Raji (cell line): ENCODE data around the gene KLHL22.

Source experiments
- POLR2A ChIP-seq: IDR thresholded peaks from 2 replicates; pipeline ENCODE4 v1.6.1; 2011; ENCODE audit warnings: low read depth, low read length, control low read depth; ENCODE audit not compliant: insufficient read depth

KLHL22 gene

GRCh38 chr22:20435436-20436306, 59.9 kb downstream of the KLHL22 start:
- TF ChIP-seq POLR2A: no peak

GRCh38 chr22:20434773-20435172, 60.8 kb downstream of the KLHL22 start:
- TF ChIP-seq POLR2A: no peak

- TF ChIP-seq POLR2A: no peak
These were observed 61.3 kb downstream of the KLHL22 start for GRCh38 chr22:20434264-20434751.

- TF ChIP-seq POLR2A: no peak
These were observed 61.8 kb downstream of the KLHL22 start for GRCh38 chr22:20433686-20434241.

GRCh38 chr22:20433191-20433590, 62.4 kb downstream of the KLHL22 start:
- no peak for TF ChIP-seq POLR2A

GRCh38 chr22:20432244-20432686, 63.3 kb downstream of the KLHL22 start:
- no peak for TF ChIP-seq POLR2A

GRCh38 chr22:20431511-20432192, 63.9 kb downstream of the KLHL22 start:
- TF ChIP-seq POLR2A: no peak

- TF ChIP-seq POLR2A: no peak
These were observed 64.7 kb downstream of the KLHL22 start for GRCh38 chr22:20430720-20431510.

- no peak for TF ChIP-seq POLR2A
These were observed 65.4 kb downstream of the KLHL22 start for GRCh38 chr22:20430101-20430719.

- TF ChIP-seq POLR2A: no peak
These were observed 66.1 kb downstream of the KLHL22 start for GRCh38 chr22:20429254-20430100.

- no peak for TF ChIP-seq POLR2A
These were observed 66.9 kb downstream of the KLHL22 start for GRCh38 chr22:20428496-20429253.

GRCh38 chr22:20427945-20428417, 67.6 kb downstream of the KLHL22 start:
- TF ChIP-seq POLR2A: no peak
